HG03175 (cell line): Measurements from ENCODE around the gene CAMK4.
"Not testable (repeated sequence)": the region's sequence is repeated elsewhere in the genome, so short reads cannot be mapped to it uniquely, and the experiment has no call there.

Experiments used
- ATAC-seq: cut with Tn5 transposase; IDR thresholded peaks from one replicate; pipeline ENCODE4 v1.9.1; 2021; ENCODE audit warnings: mild to moderate bottlenecking, moderate library complexity; ENCODE audit not compliant: unreplicated experiment

Gene CAMK4

DNA sequence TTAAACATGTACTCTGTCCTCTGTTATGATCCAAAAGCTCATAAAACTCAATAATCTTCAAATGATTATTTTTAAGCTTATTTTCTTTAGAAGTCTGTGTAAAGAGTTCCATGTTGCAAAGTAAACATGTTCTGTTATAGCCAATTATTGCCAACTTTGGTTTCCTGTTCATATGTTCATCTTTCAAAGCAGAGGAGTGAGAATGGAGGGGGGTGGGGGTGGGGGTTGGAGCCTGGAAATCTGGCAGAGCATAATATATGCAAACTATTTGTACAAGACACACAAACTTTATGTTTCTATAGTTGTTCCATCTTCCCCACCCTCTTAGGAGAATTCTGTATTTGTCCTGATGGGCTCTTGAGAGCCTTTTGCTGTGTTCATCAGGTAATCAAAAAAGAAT is 153.1 kb downstream of the CAMK4 start:
- no peak for ATAC-seq

- ATAC-seq: no peak
Observed at GRCh38 chr5:111379391-111379816, 155.2 kb downstream of the CAMK4 start.

DNA sequence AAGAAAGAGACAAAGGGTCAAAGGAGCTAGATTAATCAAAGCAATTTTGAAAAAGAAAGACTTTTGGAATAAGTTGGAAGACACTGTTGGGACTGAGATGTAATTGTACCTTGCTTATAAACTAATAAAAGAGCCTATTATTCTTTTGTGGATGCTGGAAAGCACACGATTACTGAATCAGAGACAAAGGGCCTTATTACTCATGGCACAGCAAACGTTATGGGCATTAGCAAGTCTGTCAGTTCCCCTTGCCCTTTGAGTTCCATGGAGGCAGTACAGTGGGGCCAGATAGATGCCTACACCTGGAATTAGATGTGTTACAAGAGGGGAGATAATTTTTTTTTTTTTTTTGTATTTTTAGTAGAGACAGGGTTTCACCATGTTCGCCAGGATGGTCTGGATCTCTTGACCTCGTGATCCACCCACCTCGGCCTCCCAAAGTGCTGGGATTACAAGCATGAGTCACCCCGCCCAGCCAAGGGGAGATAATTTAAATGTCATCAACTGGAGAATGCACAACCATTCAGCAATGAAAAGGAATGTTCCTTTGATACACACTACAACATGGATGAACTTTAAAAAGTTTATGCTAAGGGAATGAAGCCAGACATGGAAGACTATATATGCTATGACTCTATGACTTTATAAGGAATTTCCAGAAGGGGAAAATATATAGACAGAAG is 159.2 kb downstream of the CAMK4 start:
- no peak for ATAC-seq

DNA sequence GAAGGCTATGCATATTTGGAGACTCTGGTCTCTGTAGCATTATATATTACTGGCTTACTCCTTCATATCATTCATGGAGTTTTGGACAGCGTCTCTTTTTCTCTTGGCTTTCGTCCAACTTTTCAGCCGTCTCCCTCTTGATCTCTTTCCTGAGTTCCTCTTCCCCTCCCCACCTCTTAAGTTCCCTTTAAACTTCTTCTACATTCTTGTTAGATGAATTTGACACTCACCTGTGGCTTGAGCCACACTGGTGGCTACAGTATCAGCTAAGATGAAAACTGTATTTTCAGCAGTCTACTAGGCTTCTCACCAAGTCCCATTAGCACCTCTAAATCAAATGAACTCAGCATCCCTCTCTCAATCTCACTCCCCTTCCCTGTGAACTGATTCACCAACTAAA is 160.0 kb downstream of the CAMK4 start:
- no peak for ATAC-seq

DNA sequence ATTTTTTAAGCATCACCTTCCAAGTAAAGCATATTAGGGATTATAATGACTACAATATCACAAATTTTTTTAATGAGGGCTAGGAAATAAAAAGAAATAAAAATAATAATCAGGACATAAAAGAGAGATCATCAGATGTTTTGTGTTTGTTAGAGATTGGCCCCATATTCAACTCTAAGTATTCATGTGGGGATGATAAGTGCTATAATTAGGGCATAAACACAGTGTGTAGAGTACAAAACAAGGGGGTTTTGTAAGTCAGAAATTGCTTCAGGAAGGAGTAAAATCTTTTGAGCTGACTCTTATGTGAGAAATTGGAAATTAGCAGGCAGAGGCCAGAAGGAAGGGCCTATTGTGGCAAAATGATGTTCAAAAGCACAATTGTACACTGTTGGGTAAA is 160.9 kb downstream of the CAMK4 start:
- no peak for ATAC-seq

GRCh38 chr5:111385970-111386831 is 162.0 kb downstream of the CAMK4 start:
- no peak for ATAC-seq

DNA sequence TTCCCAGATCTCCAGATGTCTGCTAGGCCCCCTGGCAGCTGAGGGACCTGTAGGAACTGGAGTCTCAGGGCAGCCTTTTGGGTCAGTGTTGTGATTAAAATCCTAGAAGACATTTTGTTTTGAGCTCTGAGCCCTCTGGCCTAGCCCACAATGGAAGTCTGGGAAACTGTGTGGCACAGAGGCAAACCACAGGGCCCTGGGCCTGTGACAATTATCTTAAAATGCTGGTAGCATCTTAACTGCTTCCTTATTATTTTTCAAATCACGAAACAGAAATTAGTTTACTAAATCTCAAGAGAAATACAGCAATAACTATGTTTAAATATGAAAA is 162.6 kb downstream of the CAMK4 start:
- no peak for ATAC-seq

DNA sequence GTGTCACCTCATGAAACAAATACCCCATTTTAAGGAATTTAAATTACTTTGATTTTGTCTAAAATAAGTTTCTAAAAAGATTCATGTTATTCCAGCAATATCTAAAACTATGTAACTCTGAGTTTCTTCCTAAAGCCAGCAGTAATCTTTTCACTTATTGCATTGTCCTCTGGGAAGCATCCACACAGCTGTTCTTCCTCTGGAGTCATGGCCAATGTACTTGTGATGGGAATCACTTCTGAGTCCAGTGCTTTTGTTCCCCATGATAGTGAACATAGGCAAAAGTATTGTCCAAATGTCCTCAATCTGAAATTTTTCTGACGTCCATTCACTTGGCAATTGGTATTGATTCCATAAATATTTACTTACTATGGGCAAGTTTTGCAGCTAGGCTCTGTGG is 163.2 kb downstream of the CAMK4 start:
- ATAC-seq: no peak

DNA sequence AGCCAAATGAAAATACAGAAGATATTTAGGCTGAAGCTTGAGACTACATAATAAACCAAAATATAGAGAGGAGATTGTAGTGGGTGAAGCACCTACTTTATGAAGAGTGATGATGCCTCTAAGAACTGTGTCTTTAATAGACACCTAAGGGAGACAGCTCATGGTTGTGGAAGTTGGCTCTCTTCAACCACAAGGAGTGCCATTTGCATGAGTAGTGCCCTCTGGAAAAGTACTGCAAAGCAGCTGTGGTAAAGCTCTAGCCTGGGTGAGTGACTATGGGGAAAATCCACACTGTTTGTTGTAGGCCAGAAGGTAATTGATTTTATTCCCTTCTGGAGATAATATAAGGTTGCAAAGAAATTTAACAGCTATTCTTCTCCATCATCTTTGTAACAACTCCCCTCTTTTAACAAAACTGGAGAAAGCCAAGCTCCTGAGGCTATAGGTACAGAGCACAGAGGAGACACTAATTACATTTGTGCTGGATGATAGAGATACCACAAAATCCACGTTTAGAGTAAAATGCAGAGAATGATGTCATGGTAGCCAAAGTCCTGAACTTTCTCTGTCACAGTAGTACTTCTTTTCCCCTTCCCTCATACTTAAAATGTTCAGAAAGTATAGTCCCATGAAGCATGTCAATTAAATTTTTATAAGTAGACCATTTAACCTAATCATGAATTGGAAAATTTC is 165.4 kb downstream of the CAMK4 start:
- no peak for ATAC-seq

- ATAC-seq: no peak
Observed at GRCh38 chr5:111392181-111392580, 168.0 kb downstream of the CAMK4 start.

DNA sequence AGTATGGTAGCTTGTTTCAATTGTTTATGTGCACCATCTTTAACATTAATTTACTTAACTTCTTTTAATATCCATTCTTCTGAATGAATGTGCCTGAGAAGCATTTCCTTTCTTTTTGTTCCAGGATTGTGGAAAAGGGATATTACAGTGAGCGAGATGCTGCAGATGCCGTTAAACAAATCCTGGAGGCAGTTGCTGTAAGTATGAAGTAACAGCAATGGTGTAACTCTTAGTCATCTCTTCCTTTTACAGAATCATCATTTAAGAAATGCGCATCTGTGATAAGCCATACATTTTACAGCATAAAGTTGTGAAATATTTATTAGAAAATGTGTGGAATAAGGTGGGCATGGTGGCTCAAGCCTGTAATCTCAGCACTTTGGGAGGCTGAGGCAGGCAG is 170.4 kb downstream of the CAMK4 start:
- no peak for ATAC-seq

DNA sequence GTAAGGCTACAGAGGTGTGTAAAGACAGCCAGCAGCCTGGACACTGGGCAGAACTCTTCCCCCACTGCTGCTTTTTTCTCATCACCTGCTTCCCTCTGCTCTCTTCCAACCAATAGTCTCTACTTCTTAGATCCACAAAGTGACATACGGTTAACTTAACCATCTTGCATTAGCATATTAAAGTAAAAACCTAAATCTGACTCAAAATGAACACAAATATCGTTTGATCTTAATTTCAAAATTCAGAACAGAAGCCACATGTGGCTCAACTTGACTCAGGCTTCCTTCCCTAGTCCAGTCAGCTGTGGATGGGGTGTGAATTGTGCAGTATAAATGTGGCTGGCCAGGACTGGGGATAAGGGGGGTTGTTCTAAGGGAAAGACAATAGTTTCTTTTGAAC is 173.8 kb downstream of the CAMK4 start:
- no peak for ATAC-seq

- ATAC-seq: no peak
Observed at GRCh38 chr5:111399113-111399512, 174.9 kb downstream of the CAMK4 start.

DNA sequence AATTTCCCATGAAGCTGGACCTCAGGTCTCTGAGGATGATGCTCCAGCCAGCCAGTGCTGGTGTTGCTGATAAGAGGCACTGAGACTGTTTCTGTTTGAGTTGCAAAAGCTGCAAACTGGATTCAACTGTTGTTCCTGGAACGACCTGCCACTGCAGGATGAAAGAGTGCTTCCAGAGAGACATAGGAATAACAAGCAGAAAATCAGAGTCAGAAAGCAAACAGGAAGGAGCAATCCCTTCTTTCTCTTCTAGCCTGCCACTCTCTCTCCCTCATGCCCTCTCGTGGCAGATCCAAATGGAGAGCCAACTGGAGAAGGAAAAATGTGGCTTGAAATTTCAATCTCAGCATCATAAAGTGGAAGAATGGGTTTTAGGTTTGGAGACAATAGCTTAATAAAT is 177.7 kb downstream of the CAMK4 start:
- no peak for ATAC-seq

GRCh38 chr5:111404270-111404769 is 180.1 kb downstream of the CAMK4 start:
- ATAC-seq: no peak

DNA sequence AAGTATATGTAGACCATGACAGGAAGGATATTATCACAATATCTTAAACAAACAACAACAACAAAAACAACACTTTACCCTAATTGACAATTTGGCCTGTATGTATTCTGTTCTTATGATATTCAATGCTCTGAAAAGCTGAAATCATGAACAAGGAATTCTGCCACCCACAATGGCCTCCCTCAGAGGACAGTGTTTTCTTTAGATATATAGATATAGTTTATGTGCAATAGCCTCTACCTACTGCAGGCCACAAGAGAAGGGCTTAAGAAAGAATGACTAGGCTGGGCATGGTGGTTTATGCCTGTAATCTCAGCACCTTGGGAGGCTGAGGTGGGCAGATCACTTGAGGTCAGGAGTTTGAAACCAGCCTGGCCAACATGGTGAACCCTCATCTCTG is 183.4 kb downstream of the CAMK4 start:
- no peak for ATAC-seq

DNA sequence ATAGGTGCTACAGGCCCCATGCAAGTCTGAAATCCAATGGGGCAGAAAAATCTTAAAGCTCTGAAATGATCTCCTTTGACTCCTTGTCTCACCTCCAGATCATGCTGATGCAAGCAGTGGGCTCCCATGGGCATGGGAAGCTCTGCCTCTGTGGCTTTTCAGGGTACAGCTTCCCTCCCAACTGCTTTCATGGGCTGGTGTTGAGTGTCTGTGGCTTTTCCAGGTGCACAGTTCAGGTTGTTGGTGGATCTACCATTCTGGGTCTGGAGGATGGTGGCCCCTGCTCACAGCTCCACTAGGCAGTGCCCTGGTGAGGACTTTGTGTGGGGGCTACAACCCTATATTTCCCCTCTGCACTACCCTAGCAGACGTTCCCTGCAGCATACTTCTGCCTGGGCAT is 184.6 kb downstream of the CAMK4 start:
- ATAC-seq: no peak

DNA sequence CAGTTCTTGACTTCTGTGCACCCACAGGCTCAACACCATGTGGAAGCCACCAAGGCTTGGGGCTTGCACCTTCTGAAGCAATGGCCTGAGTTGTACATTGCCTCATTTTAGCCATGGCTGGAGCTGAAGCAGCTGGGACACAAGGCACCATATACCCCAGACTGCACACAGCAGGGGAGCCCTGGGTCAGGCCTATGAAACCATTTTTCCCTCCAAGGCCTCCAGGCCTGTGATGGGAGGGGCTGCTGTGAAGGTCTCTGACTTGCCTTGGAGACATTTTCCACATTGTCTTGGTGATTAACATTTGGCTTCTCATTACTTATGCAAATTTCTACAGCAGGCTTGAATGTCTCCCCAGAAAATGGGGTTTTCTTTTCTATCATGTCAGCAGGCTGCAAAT is 185.1 kb downstream of the CAMK4 start:
- ATAC-seq: not testable (repeated sequence)

DNA sequence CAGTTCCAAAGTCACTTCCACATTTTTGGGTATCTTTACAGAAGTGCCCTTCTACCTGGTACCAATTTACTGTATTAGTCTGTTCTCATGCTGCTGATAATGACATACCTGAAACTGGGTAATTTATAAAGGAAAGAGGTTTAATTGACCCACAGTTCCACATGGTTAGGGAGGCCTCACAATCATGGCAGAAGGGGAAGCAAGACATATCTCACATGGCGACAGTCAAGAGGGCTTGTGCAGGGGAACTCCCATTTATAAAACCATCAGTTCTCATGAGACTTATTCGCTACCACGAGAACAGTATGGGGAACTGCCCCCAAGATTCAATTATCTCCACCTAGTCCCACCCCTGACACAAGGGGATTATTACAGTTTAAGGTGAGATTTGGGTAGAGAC is 185.9 kb downstream of the CAMK4 start:
- ATAC-seq: not testable (repeated sequence)

- ATAC-seq: no peak
Observed at GRCh38 chr5:111411301-111411700, 187.1 kb downstream of the CAMK4 start.

DNA sequence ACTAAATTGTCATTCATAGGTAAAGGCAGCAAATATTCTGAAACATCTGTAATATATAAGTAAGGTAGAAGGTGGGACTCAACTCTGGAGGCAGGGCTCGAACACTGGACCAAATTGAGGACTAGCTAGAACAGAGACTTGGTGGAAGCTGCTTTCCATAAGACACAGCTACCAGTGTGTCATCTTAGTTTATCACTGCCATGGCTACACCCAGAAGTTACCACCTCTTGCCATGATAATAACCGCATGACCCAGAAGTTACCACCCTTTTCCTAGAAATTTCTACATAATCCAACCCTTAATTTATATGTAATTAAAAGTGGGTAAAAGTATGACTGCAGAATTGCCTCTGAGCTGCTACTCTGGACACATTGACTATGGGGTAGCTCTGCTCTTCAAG is 188.4 kb downstream of the CAMK4 start:
- no peak for ATAC-seq

DNA sequence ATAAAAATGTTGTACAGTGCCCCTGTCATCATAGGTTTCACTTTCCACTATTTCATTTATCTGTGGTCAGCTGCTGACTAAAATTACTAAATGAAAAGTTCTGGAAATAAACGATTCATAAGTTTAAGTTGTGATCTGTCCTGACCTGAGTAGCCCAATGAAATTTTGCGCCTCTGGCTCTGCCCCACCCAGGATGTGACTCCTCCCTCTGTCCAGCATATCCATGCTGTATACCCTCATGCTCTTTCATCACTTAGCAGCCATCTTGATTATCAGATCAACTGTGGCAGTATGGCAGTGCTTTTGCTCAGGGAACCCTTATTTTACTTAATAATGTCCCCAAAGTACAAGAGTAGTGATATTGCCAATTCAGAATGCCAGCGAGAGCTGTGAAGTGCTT is 190.9 kb downstream of the CAMK4 start:
- ATAC-seq: no peak
